ENCODE results near the gene NTSR2. TPM values are rescaled to one million over a fixed set of nuclear protein-coding genes. Genes with fewer than 3 reads are reported as not detected.

The NTSR2 gene
- total and polyA plus RNA-seq, 2 of the 8 experiments (the other 6 are each of a cell fraction or from before 2014, with no cell fraction given): 0.05 TPM; not detected in 1

DNA sequence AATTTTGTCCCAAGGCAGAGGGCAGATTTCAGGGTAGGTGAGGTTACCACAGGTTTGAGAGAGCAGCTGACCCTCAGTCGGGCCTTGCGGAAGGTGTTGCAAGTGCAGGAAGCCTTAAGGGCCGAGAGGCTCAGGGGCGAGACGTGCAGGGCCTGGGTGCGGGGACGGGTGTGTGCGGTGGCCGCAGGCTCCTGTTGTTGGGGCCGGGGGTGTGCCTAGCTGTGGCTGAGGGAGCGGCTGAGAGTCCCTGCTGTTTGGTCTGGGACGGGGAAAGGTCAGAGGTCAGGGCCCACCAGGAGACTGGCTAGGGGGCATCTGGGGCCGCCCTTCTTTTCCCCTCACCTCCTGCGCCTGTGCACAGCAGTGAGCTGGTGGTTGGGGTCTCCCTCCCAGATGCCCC is 52.5 kb downstream of the NTSR2 start (continued):
- TF ChIP-seq, protein P1, sequence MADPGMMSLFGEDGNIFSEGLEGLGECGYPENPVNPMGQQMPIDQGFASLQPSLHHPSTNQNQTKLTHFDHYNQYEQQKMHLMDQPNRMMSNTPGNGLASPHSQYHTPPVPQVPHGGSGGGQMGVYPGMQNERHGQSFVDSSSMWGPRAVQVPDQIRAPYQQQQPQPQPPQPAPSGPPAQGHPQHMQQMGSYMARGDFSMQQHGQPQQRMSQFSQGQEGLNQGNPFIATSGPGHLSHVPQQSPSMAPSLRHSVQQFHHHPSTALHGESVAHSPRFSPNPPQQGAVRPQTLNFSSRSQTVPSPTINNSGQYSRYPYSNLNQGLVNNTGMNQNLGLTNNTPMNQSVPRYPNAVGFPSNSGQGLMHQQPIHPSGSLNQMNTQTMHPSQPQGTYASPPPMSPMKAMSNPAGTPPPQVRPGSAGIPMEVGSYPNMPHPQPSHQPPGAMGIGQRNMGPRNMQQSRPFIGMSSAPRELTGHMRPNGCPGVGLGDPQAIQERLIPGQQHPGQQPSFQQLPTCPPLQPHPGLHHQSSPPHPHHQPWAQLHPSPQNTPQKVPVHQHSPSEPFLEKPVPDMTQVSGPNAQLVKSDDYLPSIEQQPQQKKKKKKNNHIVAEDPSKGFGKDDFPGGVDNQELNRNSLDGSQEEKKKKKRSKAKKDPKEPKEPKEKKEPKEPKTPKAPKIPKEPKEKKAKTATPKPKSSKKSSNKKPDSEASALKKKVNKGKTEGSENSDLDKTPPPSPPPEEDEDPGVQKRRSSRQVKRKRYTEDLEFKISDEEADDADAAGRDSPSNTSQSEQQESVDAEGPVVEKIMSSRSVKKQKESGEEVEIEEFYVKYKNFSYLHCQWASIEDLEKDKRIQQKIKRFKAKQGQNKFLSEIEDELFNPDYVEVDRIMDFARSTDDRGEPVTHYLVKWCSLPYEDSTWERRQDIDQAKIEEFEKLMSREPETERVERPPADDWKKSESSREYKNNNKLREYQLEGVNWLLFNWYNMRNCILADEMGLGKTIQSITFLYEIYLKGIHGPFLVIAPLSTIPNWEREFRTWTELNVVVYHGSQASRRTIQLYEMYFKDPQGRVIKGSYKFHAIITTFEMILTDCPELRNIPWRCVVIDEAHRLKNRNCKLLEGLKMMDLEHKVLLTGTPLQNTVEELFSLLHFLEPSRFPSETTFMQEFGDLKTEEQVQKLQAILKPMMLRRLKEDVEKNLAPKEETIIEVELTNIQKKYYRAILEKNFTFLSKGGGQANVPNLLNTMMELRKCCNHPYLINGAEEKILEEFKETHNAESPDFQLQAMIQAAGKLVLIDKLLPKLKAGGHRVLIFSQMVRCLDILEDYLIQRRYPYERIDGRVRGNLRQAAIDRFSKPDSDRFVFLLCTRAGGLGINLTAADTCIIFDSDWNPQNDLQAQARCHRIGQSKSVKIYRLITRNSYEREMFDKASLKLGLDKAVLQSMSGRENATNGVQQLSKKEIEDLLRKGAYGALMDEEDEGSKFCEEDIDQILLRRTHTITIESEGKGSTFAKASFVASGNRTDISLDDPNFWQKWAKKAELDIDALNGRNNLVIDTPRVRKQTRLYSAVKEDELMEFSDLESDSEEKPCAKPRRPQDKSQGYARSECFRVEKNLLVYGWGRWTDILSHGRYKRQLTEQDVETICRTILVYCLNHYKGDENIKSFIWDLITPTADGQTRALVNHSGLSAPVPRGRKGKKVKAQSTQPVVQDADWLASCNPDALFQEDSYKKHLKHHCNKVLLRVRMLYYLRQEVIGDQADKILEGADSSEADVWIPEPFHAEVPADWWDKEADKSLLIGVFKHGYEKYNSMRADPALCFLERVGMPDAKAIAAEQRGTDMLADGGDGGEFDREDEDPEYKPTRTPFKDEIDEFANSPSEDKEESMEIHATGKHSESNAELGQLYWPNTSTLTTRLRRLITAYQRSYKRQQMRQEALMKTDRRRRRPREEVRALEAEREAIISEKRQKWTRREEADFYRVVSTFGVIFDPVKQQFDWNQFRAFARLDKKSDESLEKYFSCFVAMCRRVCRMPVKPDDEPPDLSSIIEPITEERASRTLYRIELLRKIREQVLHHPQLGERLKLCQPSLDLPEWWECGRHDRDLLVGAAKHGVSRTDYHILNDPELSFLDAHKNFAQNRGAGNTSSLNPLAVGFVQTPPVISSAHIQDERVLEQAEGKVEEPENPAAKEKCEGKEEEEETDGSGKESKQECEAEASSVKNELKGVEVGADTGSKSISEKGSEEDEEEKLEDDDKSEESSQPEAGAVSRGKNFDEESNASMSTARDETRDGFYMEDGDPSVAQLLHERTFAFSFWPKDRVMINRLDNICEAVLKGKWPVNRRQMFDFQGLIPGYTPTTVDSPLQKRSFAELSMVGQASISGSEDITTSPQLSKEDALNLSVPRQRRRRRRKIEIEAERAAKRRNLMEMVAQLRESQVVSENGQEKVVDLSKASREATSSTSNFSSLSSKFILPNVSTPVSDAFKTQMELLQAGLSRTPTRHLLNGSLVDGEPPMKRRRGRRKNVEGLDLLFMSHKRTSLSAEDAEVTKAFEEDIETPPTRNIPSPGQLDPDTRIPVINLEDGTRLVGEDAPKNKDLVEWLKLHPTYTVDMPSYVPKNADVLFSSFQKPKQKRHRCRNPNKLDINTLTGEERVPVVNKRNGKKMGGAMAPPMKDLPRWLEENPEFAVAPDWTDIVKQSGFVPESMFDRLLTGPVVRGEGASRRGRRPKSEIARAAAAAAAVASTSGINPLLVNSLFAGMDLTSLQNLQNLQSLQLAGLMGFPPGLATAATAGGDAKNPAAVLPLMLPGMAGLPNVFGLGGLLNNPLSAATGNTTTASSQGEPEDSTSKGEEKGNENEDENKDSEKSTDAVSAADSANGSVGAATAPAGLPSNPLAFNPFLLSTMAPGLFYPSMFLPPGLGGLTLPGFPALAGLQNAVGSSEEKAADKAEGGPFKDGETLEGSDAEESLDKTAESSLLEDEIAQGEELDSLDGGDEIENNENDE (IDR thresholded peaks at IDR 0.05; ENCODE audit: insufficient replicate concordance, low read length): no peak
- no peak for TF ChIP-seq PHF8 (conservative IDR thresholded peaks at IDR 0.05; ENCODE audit: low read depth, low read length)
- no peak for TF ChIP-seq JUND (IDR thresholded peaks at IDR 0.05; ENCODE audit: low read length)
- TF ChIP-seq MAFK (IDR thresholded peaks at IDR 0.05; ENCODE audit: low read depth, low read length): no peak
- TF ChIP-seq KDM1A (IDR thresholded peaks at IDR 0.05; ENCODE audit: borderline replicate concordance, low read length): no peak
- no peak for TF ChIP-seq YY1 (IDR thresholded peaks at IDR 0.05; ENCODE audit: low read depth, low read length)
- no peak for TF ChIP-seq RXRA (IDR thresholded peaks at IDR 0.05; ENCODE audit: insufficient read depth, low read depth, low read length)
- TF ChIP-seq SIX5 (IDR thresholded peaks at IDR 0.05; ENCODE audit: low read depth, low read length): no peak
- no peak for TF ChIP-seq KDM5A (IDR thresholded peaks at IDR 0.05; ENCODE audit: low read length)
